HG03354 (cell line): ENCODE measurements around the gene MRRF.
A peak's percentile ranks its signal among the peaks of the same experiment; 100 is the strongest.
"Not testable (repeated sequence)": the region's sequence is repeated elsewhere in the genome, so short reads cannot be mapped to it uniquely, and the experiment has no call there.

Experiments used
- ATAC-seq: cut with Tn5 transposase; IDR thresholded peaks from one replicate; pipeline ENCODE4 v1.9.1; 2021; ENCODE audit warnings: mild to moderate bottlenecking; ENCODE audit not compliant: unreplicated experiment, poor library complexity, severe bottlenecking

MRRF gene

DNA sequence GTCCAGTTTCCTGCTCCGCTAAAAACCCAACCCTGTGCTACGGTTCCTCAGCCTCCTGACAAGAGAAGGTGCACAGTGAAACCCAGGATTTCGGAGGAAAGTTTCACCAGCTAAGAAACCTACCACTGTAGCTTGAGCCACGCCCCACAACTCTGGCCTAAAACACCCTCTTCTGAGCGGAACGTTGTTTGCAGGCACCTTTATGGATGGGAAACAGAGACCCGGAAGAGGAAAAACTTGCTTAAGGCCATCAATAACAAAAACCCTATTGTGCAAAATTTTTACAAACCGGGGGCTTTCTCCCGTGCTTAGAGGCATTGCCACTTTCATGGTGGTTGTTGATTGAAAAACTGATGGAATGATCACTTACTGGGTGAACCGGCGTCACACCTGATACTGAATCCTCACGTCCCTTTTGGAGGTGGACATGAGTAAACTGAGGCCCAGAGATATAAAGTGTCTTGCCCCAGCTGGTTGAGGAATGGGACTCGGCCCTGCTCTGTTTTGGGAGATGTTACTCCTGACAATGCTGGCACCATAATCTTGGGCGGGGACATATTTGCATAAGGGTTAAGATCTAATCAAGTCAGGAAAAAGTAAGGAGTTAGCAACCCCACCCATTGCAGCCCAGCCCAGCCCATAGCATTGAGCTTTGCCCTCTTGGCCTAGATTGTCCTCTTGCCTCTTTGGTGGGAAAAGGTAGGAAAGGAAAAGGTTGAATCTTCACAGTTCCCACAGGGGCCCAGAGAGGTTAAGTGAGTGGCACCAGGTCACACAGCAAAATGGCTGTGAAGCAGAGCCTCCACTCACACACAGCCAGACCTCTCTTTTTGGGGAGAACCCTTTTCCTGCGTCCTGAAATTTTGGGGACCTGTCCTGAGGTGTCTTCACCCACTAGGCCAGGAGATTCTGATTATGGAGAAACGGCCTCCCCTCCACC lies 82.9 kb downstream of the MRRF start:
- no peak for ATAC-seq

DNA sequence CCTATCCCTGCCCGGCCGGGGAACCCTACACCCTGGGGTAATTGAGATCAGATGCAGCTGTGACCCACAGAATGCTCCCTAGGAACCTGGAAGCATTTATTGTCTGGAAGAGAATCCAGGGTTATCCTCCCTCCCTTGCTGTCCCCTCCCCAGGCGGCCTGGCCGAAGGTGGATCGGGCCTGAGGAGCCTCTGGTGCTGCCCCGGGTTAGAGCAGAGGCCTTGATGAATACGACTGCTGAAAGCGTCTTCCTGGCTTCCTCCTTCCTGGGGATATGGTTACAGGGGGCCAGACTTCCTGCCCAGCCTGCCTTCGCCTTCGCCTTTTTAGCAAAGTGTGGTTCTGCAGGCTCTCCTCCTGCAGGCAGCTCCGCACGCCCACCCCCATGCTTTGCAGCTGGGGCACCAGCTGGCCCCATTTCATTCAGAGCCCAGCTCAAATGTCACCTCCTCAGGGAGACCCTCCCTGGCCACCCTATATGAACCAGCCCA lies 83.7 kb downstream of the MRRF start:
- no peak for ATAC-seq

DNA sequence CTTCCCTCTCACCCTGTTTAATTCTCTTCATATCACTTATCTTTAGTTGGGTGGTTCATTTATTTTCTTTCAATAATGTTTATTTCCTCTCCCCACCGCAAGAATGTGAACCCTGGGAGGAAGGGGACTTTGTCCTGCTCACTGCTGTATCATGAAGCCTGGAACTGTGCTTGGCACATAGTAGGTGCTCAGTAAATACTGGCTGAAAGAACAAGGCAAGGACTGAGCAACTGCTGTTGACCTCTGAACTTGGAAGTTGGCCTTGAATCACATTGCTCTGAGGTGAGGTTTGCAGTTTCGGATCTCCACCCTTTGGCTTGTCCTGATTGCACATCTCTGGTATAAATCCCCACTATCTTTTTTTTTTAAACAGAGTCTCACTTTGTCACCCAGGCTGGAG lies 84.1 kb downstream of the MRRF start:
- ATAC-seq: no peak

DNA sequence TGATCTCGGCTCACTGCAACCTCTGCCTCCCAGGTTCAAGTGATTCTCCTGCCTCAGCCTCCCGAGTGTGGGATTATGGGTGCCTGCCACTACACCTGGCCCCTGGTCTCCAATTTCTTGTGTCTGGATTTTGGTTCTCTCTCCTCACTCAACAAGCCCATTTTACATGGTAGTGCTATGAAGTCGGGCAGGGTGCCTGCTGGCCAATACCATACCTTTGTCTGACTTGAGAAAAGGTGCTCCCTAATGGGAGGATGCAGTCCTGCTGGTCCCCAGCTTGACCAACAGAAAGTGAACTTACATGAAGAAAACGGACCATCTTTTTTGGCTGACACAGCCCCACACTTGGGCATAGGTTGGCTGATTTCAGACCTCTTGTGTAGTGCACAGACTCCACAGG lies 84.5 kb downstream of the MRRF start:
- no peak for ATAC-seq

DNA sequence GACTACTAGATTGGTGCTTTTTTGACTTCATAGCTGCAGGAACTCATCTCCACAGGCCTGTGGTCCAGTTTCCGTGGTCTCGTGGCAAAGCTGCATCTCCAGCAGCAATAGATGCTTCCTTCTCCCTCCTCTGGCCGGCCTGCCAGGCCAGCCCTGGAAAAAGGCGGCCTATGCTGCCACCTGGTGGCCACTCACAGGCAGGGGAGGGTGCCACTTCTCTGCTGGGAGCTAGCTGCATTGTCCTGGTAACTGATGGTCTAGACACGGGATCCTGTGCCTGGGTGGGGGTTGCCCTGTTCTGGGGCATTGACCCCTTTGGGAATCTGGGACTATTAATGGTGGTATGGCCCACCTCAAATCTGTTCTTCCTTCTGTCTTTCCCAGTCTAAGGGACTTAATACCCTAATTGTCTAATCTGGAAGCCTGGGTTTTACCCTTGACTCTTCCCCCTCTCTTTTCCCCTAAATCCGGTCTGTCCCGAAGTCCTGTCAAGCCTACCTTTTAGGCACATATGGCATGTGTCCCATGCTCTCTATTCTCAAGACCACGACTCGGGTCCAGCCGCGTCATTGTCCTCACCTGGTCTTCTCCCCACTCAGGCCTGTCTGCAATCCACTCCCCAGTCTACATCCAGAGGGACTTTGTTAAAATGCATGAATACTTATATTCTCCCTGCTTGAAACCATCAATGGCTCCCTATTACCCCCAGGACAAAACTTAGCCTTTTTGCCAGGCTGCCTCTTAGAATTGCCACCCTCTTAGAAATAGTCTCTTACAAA lies 86.1 kb downstream of the MRRF start:
- peak; percentile 88 for ATAC-seq

DNA sequence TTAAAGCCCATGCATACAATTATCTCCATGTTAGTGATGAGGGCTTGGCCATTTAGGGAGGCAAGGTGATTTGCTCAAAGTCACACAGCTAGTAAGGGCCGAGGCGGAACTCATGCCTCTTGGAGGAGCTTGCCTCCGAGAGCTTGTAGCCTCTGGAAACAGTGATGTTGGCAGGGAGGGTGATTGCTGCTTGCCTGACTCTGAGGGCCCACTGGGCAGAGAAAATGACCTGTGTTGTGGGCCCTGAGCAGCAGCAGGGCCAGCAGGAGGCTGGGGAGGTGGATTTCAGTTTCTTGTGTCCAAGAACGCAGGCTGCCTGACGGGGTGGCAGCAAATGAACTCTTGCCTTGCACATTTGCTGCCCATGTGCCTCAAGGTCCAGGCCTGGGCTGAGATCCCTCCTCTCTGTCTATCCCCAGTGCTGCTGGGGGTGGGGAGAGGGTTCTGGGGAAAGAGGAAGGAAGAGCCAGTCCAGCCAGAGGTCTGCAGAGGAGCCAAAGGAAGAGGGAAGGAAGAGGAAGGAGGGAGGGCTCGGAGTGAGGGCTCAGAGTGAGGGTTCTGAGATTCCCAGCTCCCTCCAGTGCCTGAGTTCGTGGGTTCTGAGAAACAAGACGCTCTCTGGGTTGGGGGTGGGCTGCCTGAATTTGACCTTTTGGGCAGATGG lies 90.0 kb downstream of the MRRF start:
- ATAC-seq: no peak

DNA sequence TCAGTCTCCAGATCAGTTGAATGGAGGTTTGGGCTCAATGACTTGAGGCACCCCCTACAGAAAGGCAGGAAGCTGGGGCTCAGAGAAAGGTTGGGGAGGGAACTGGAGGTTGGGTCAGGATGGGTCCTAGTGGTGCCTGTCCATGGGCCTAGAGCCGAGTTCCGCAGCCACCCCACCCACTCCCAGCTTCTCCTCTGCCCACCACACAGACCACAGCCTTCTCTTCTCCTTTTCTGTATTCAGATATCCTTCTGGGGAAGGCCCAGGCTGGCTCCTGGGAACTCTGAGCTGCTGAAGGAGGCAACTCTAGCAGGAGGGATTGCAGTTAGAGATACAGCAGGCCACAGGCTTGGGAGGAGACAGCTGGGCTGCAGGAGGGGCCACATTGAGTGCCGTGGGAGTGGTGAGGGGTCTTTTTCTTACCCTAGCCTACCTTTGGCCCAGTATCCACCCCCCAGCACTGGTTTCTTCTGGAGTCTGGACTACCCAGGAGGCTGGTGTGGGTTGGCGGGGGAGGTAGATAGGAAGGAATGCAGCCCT lies 90.7 kb downstream of the MRRF start:
- no peak for ATAC-seq

DNA sequence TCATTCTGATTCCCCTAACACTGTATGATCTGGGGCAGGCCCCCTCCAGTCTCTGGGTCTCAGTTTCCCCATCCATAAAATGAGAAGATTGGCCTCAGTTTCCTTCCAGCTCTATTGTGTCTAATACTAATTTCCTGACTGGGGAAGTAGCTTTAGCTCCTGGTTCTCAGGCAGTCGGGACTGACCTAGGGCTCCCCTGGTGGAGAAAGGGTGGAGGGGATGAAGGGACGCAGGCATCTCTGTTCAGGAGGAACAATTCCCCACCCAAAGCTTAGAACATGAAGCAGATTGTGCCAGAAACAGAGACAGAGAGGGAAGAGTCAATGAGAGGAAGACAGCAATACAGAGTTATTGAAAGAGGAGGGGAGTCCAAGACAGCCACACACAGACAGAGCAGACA lies 91.9 kb downstream of the MRRF start:
- no peak for ATAC-seq

DNA sequence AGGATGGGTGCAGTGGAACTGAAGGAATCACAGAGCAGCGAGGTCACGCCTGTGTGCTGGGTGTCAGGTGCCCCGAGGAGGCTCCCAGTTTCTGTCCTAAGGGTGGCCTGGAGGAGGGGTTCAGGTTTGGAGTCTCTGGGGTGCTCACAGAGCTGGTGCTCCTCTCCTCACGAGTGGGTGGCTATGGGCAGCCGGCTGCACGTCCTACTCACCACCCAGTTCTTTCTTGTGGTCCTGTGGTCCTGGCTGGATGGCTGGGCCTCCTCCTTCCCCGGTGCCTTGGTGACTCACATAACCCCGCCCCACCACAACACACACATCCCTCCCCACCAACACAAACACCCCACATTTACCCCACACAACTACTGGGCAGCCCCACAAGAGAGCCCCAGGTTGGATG lies 96.2 kb downstream of the MRRF start:
- no peak for ATAC-seq

DNA sequence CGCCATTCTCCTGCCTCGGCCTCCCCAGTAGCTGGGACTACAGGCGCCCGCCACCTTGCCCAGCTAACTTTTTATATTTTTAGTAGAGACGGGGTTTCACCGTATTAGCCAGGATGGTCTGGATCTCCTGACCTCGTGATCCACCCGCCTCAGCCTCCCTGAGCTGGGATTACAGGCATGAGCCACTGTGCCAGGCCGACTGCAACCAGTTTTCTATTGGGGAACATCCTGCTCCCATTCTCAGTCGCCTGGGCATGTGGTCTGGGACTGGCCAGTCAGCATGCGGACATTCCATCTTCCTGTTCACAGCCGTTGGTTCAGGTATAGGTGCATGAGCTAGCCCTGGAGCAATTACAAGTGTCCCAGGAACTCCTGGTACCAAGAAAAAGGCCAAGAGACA lies 98.4 kb downstream of the MRRF start:
- not testable (repeated sequence) for ATAC-seq

DNA sequence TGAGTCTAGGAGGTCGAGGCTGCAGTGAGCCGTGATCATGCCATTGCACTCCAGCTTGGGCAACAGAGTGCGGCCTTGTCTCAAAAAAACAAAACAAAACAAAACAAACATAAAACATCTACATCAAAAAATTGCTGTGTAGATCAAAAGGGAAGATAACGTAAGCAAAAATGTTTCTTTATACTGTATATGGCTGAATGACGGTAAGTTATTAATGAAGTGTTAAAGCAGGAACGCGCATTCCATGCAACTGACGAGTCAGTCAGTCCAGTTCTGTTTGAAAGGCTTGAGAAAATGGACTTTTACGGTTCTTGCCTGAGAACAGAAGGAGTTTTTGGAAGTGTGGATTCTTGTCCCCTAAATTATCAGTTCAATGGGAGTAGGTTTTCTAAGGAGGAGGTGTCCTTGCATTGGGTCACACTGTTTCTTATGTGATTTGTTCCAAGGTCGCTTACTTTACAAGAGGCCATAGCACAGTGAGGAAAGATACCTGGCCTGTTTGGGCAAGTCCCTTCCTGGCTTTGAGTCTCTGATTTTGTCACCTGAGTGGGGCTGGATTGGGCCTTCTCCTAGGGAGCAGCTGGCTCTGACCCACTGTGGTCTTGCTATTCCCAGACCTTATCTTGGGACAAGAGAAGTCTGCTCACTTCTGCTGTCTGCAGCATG lies 99.6 kb downstream of the MRRF start:
- no peak for ATAC-seq

DNA sequence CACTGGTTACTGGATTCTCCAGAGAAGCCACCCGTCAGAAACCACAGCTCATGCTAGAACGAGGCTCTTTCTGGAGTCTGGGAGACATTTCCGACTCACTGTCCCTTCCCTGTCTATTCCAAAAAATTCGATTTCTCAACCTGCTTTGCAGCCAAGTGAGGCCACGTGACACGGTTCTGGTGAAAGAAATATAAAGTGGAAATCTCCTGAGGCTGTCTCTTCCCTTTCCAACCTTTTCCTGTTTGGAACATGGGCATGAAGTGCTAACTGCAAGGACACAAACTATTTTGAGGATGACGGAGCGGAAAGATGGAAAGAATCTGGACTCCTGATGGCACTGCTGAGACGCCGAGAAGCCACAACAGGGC lies 100.1 kb downstream of the MRRF start:
- ATAC-seq: no peak

DNA sequence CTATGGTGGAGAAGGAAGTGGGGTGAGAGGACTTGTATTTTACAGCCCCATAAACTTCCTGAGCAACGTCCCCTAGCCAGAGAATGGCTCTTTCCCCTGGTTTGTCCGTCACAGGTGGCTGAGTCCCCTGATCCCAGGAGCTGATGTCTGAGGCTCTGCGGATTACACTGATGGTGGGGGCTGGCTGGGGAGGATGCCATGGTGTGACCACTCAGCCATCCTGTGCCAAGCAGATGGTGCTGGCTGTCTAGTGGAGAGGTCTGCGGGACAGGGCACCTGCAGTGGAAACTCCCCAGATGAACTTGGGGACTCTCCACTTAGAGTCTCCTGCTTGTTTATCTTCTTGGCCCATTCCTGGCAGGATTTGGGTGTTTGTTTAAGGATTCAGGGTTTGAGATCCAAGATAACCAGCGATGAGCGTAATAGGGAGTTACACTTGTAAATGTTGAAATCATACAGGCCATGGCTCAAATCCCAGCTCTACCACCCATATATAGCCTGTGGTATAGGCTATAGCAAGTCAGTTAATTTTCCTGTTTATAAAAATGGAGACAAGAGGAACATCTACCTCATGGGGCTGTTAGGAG lies 101.5 kb downstream of the MRRF start:
- ATAC-seq: no peak

DNA sequence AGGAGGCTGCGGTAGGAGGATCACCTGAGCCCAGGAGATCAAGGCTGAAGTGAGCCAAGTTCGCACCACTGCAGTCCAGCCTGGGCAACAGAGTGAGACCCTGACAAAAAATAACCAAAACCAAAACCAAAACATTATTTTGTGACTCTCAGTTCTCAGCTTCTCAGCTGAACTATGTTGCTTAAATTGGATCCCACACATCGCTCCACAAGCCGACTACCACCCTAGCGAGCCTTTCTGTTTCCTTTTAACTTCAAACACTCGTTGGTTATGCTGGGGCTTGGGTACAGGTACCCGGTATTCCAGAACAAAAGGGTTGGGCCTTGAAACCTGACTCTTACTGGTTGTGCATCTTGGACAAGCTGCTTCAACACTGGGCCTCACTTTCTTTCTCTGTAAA lies 102.4 kb downstream of the MRRF start:
- no peak for ATAC-seq

DNA sequence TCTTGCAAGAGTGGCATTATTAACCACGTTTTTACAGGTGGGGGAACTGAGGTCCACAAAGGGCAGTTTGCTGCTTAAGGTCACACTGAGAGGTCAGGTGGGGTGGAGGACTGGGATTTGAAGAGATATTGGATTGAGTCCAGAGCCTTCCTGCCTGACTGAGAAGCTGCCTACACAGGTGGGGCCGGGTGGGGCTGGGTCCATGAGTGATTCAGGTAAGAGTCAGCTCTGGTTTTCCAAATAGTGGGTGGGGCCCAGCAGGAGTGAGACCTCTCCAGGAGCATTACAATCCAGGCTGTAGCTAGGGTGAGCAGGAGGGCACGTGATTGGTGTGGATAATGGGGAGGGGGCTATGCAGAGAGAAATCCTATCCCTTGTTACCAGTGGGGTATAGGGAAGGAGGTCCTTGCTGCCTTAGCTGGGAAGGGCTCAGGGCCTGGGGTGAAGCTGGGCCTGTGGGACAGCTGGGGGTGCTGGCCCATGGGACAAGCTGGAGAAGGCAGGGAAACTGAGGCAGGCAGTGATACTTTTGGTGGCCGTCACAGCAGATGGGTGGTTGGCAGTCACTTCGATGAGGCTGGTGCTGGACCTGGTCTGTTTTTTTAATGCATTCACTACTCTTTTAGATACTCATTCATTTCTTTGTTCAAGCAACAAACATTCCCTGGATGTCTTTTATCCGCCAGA lies 103.2 kb downstream of the MRRF start:
- ATAC-seq: no peak

DNA sequence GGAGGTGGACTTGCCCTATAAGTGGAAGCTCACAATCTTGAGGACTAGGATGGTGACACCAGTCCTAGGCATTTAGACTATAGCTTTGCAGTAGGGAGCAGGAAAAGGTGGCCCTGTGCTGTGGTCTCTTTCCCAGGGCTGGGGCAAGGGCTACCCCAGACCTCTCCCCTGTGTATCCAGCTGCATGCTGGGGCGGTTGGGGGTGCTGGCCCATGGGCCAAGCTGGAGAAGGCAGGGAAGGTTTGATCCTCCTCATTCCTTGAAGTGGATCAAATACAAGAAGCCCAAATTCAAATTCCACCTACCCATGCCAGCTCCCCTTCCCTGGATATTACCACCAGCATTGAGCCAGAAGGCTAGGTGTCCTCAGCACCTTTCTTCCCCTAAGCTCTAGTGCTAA lies 104.0 kb downstream of the MRRF start:
- no peak for ATAC-seq

DNA sequence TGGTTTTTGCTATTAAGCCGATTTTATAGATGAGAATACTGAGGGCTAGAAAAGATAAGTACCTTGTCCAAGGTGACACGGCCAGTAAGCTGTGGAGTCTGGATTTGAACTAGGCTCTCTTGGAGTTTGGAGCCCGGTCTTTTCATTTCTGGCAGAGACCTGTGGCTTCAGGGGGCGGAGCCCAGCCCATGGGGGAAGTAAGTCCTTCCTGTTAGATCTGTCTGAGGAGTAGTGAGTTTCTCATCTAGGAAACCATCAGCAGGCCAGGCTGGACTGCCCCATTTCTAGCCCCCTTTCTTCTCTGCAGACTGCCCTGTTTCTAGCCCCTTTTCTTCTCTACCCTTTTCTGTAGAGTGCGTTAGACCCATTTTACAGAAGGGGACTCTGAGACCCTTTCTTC lies 105.6 kb downstream of the MRRF start:
- peak; percentile 37 for ATAC-seq

DNA sequence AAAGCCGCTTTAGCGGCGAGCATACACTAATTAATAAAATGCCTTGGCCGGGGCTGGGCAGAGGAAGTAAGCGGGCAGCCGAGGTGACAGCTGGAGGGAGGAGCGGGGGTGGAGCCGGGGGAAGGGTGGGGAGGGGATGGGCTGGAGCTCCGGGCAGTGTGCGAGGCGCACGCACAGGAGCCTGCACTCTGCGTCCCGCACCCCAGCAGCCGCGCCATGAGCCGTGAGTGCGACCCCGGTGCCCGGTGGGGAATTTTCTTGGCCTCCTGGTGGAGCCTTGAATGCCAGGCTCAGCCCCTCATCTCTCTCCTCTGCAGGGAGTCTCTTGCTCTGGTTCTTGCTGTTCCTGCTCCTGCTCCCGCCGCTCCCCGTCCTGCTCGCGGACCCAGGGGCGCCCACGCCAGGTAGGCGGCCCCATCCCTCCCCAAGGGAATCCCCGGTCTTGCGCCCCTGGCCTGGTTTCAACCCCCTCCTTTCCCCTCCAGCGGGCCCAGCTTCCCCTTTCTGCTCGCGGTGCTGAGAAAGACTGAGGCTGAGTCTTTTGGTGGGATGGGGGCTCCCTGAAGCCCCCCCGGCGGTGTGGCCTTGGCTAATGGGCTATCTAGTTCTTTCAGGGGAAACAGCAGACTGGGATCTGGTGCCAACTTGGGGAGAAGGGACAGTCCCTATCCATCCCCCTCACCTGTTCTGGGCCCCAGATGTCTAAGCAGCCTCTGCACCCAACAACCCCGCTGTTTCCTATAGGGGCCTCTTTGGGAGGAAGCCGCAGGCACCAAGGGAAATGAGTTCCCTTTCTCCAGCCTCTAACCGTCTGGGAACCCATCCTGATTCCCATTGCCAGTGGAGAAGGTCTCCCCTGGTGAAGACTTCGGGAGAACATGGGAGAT lies 106.4 kb downstream of the MRRF start, which contains the start of gene PTGS1:
TSS of gene PTGS1 (plus strand) at position 156 of the 887 bp plus-strand sequence. CDS start at position 217, 61 bp downstream.
- ATAC-seq: peak; percentile 71
